CD14-positive monocyte (primary cell): ENCODE results near the gene LIMK2. TPM values are rescaled to one million over a fixed set of nuclear protein-coding genes. Genes with fewer than 3 reads are reported as not detected.
A peak's percentile ranks its signal among the peaks of the same experiment; 100 is the strongest.

Source experiments
- DNase-seq, 3 donors: peaks; one replicate each; pipeline ENCODE4 v3.0.0-alpha.2; 2011 to 2022
- H2AFZ ChIP-seq: 2 replicates; pipeline ENCODE4 v1.6.0; 2012; ENCODE audit warnings: mild to moderate bottlenecking, low read depth, low read length, inconsistent platforms; ENCODE audit not compliant: insufficient read depth, poor library complexity, severe bottlenecking
- H3K27ac ChIP-seq, 2 donors: 1 replicate in 1 of 2; 2 replicates in 1 of 2; pipeline ENCODE4 v1.5.1; 2012 to 2013; ENCODE audit warnings: low read length in 2 of 2, control low read depth in 1 of 2, inconsistent platforms in 1 of 2, low read depth in 1 of 2, mild to moderate bottlenecking in 1 of 2
- H3K27me3 ChIP-seq, 2 donors: one replicate each; pipeline versions ENCODE4 v1.6.0 to v1.6.1; 2011 to 2013; ENCODE audit warnings: low read length in 2 of 2; ENCODE audit not compliant: control insufficient read depth in 2 of 2, insufficient read depth in 2 of 2
- H3K36me3 ChIP-seq, 2 donors: replicated peaks in 1 of 2; 1 replicate in 1 of 2; 2 replicates in 1 of 2; pipeline versions ENCODE4 v1.5.1 to v1.6.1; 2012 to 2013; ENCODE audit warnings: low read length in 2 of 2, control low read depth in 1 of 2, inconsistent platforms in 1 of 2, mild to moderate bottlenecking in 1 of 2; ENCODE audit not compliant: insufficient read depth in 2 of 2, control insufficient read depth in 1 of 2
- H3K4me1 ChIP-seq, 2 donors: 1 replicate in 1 of 2; 2 replicates in 1 of 2; pipeline versions ENCODE4 v1.5.1 to v1.6.1; 2012 to 2013; ENCODE audit warnings: low read length in 2 of 2, control low read depth in 1 of 2, inconsistent platforms in 1 of 2, mild to moderate bottlenecking in 1 of 2, moderate library complexity in 1 of 2; ENCODE audit not compliant: insufficient read depth in 2 of 2, control insufficient read depth in 1 of 2
- H3K4me2 ChIP-seq: replicated peaks from 2 replicates; pipeline ENCODE3; 2012; ENCODE audit warnings: low read length, moderate library complexity, mild to moderate bottlenecking; ENCODE audit not compliant: poor library complexity, severe bottlenecking; ENCODE audit errors: extremely low read depth
- H3K4me3 ChIP-seq, 3 experiments: fragments of 200-600 bp in 1 of 3; sonication (generic) in 1 of 3; replicated peaks in 1 of 3; 1 replicate in 2 of 3; 2 replicates in 1 of 3; pipeline ENCODE4 v1.5.1; 2011 to 2013; ENCODE audit warnings: low read length in 3 of 3, mild to moderate bottlenecking in 3 of 3, control low read depth in 2 of 3, low read depth in 2 of 3, inconsistent platforms in 1 of 3, moderate library complexity in 1 of 3
- H3K79me2 ChIP-seq: 2 replicates; pipeline ENCODE4 v1.6.0; 2012; ENCODE audit warnings: mild to moderate bottlenecking, control low read depth, inconsistent platforms, low read length, moderate library complexity; ENCODE audit not compliant: insufficient read depth
- H3K9ac ChIP-seq: 2 replicates; pipeline ENCODE4 v1.6.0; 2017; ENCODE audit warnings: low read length, mild to moderate bottlenecking; ENCODE audit not compliant: insufficient read depth, poor library complexity, severe bottlenecking
- H3K9me3 ChIP-seq, 2 donors: replicated peaks in 1 of 2; 1 replicate in 1 of 2; 2 replicates in 1 of 2; pipeline versions ENCODE4 v1.5.1 to v1.6.1; 2012 to 2013; ENCODE audit warnings: low read length in 2 of 2, control low read depth in 1 of 2; ENCODE audit not compliant: control insufficient read depth in 1 of 2, insufficient read depth in 1 of 2
- H4K20me1 ChIP-seq: 2 replicates; pipeline ENCODE4 v1.6.0; 2012; ENCODE audit warnings: mild to moderate bottlenecking, low read length, control low read depth, moderate library complexity; ENCODE audit not compliant: insufficient read depth
- H3K27ac Mint-ChIP-seq, 7 donors: one replicate each; pipeline ENCODE4 v1.8.0; 2020; ENCODE audit warnings: mild to moderate bottlenecking in 7 of 7, mixed read lengths in 7 of 7, moderate library complexity in 6 of 7, inconsistent platforms in 2 of 7
- H3K27me3 Mint-ChIP-seq, 3 donors: one replicate each; pipeline ENCODE4 v1.8.0; 2021 to 2022; ENCODE audit warnings: low read depth in 3 of 3, mild to moderate bottlenecking in 3 of 3, mixed read lengths in 3 of 3, moderate library complexity in 3 of 3, inconsistent platforms in 1 of 3
- H3K36me3 Mint-ChIP-seq, 2 donors: one replicate each; pipeline ENCODE4 v1.8.0; 2020; ENCODE audit warnings: mixed read lengths in 2 of 2, inconsistent platforms in 1 of 2, mild to moderate bottlenecking in 1 of 2
- H3K4me1 Mint-ChIP-seq: one replicate; pipeline ENCODE4 v1.8.0; 2020; ENCODE audit warnings: mild to moderate bottlenecking, mixed read lengths
- H3K4me3 Mint-ChIP-seq, 2 donors: one replicate each; pipeline ENCODE4 v1.8.0; 2020; ENCODE audit warnings: mild to moderate bottlenecking in 2 of 2, mixed read lengths in 2 of 2, moderate library complexity in 1 of 2
- H3K9me3 Mint-ChIP-seq, 7 donors: one replicate each; pipeline ENCODE4 v1.8.0; 2020 to 2022; ENCODE audit warnings: mixed read lengths in 7 of 7, mild to moderate bottlenecking in 6 of 7, moderate library complexity in 6 of 7, inconsistent platforms in 2 of 7
- CTCF ChIP-seq: fragments of 200-600 bp; IDR thresholded peaks from one replicate; pipeline ENCODE4 v1.8.0; 2022; ENCODE audit warnings: antibody characterized with exemption, mild to moderate bottlenecking
- intact Hi-C, 2 donors: fragments of 100-400 bp; cut with micrococcal nuclease; formaldehyde crosslinking; loops; one replicate each; pipeline versions ENCODE4 v1.15.0 to v1.15.1; 2023
- polyA plus RNA-seq, 3 donors: library from polyadenylated mRNA; depleted of rRNA in 1 of 3; unstranded in 2 of 3; stranded (reverse) in 1 of 3; fragments of 300-500 nt in 2 of 3; fragments of >200 nt in 1 of 3; fragmentation: Illumina TruSeq in 2 of 3; gene quantifications; 1 replicate in 2 of 3; 2 replicates in 1 of 3; pipeline ENCODE4 v1.2.3, GENCODE V29; 2012 to 2021

Gene LIMK2
- polyA plus RNA-seq, 3 donors: 5.5 to 14.2 (median 10.1) TPM

GRCh38 chr22:31279327-31279669 is 67.2 kb downstream of the LIMK2 start:
- Mint-ChIP-seq H3K27ac (peak overlapping the region in 1 of 7 donors; percentile 29), H3K4me3 (no peak overlapping the region), H3K36me3 (peaks cover 82 to 92% of the 10 kb centered on the region in 2 donors), H3K9me3 (peaks cover 0 to 2% (median 0%) of the 10 kb centered on the region in 7 donors), H3K27me3 (no peaks in the 10 kb centered on the region), H3K4me1 (no peaks in the 10 kb centered on the region)
- Histone ChIP-seq H3K4me3 (no peak overlapping the region), H3K9me3 (no peaks in the 10 kb centered on the region), H3K9ac (no peak overlapping the region), H3K79me2 (no peaks in the 10 kb centered on the region), H3K27me3 (no peaks in the 10 kb centered on the region), H4K20me1 (peaks cover 25% of the 10 kb centered on the region), H3K27ac (peak overlapping the region in 1 of 2 donors; percentile 31), H3K36me3 (peaks cover 78 to 95% of the 10 kb centered on the region in 2 donors), H2AFZ (no peak overlapping the region), H3K4me1 (no peaks in the 10 kb centered on the region), H3K4me2 (no peak overlapping the region)
- DNase-seq: no peak
- intact Hi-C loops: loop anchor here in 1 of 2 donors (10.0 kb wide), 2 partner anchors 174 to 514 kb away; partner anchors contain the start of gene SELENOM
- no peak for TF ChIP-seq CTCF

- Mint-ChIP-seq H3K36me3 (peaks cover 80 to 88% of the 10 kb centered on the region in 2 donors), H3K4me3 (no peak overlapping the region), H3K4me1 (no peaks in the 10 kb centered on the region), H3K9me3 (peaks cover 0 to 2% (median 0%) of the 10 kb centered on the region in 7 donors), H3K27me3 (no peaks in the 10 kb centered on the region), H3K27ac (peak overlapping the region in 3 of 7 donors; percentile 29 to 76 (median 61))
- H3K9ac ChIP-seq: no peak overlapping the region
- intact Hi-C loops: loop anchor here in 1 of 2 donors (10.0 kb wide), 2 partner anchors 175 to 515 kb away; partner anchors contain the start of gene SELENOM
- H4K20me1 ChIP-seq: peaks cover 31% of the 10 kb centered on the region
- peaks cover 0 to 3% of the 10 kb centered on the region in 2 donors for H3K4me1 ChIP-seq
- H2AFZ ChIP-seq: no peak overlapping the region
- no peaks in the 10 kb centered on the region for H3K9me3 ChIP-seq
- TF ChIP-seq CTCF: no peak
- no peaks in the 10 kb centered on the region for H3K79me2 ChIP-seq
- no peak for DNase-seq
- H3K27me3 ChIP-seq: no peaks in the 10 kb centered on the region
- peak overlapping the region in 1 of 2 donors; percentile 36 for H3K27ac ChIP-seq
- H3K4me3 ChIP-seq: no peak overlapping the region
- peaks cover 78 to 95% of the 10 kb centered on the region in 2 donors for H3K36me3 ChIP-seq
- no peak overlapping the region for H3K4me2 ChIP-seq
Measured at GRCh38 chr22:31279821-31280505, 67.9 kb downstream of the LIMK2 start.
